ENCODE data around the gene ICE2. TPM values are rescaled to one million over a fixed set of nuclear protein-coding genes. Genes with fewer than 3 reads are reported as not detected.

ICE2 gene
- total and polyA plus RNA-seq, 2 of the 8 experiments (the other 6 are each of a cell fraction or from before 2014, with no cell fraction given) = 40.0 to 87.3 TPM

DNA sequence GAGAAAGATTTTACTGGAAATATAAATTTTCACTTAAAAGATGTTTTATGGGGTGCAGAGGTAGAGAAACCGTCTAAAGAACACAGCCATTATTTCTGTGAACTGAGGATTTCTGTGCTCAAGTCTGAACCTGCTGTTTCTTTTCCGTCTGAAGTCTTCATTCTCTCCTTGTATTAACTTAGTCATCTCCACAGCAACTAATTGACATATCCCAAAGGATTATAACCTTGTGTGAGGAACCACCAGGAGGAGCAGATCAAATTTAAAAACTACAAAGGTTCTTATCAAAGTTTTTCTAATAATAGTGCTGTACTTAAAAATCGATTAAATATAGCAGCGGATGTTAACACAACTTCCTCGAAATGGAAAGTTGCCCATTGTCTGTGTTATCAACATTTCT is 31.1 kb upstream of the ICE2 start:
- Histone ChIP-seq H3K79me2 (ENCODE audit: control insufficient read depth in 1 of 2, insufficient read depth in 2 of 2, low read length in 2 of 2) (no peaks in the 10 kb centered on the region), H4K5ac (ENCODE audit: insufficient read length, low read depth, low read length) (no peak overlapping the region), H3K18ac (ENCODE audit: extremely low read depth, low read length) (no peak overlapping the region), H4K91ac (replicated peaks; ENCODE audit: insufficient read length, low read length) (no peak overlapping the region), H3K27me3 (replicated peaks in 1 of 4; ENCODE audit: control insufficient read depth in 3 of 4, extremely low read depth in 1 of 4, insufficient read depth in 3 of 4, low read length in 3 of 4) (no peaks in the 10 kb centered on the region), H3K14ac (ENCODE audit: insufficient read length) (no peak overlapping the region), H3K4ac (replicated peaks; ENCODE audit: insufficient read length, low read depth, low read length) (no peak overlapping the region), H3K4me2 (ENCODE audit: insufficient read depth in 1 of 2, low read depth in 2 of 2, low read length in 2 of 2) (no peak overlapping the region), H2BK120ac (replicated peaks; ENCODE audit: low read depth, low read length) (no peak overlapping the region), H3K9ac (replicated peaks in 1 of 4; ENCODE audit: extremely low read depth in 1 of 4, low read depth in 3 of 4, low read length in 3 of 4) (no peak overlapping the region), H2AFZ (ENCODE audit: low read length) (no peak overlapping the region), H3K4me3 (ENCODE audit: extremely low read depth in 1 of 4, insufficient read depth in 2 of 4, low read depth in 3 of 4, low read length in 4 of 4) (no peak overlapping the region), H3K9me3 (ENCODE audit: insufficient read depth in 2 of 2, low read depth in 1 of 2, low read length in 1 of 2) (no peaks in the 10 kb centered on the region), H2AK5ac (ENCODE audit: low read depth, low read length) (no peak overlapping the region), H4K8ac (ENCODE audit: extremely low read depth, insufficient read depth, low read length) (no peak overlapping the region), H3K4me1 (replicated peaks in 1 of 4; ENCODE audit: control insufficient read depth in 3 of 4, insufficient read depth in 4 of 4, low read length in 3 of 4) (peaks cover 0 to 3% (median 0%) of the 10 kb centered on the region in 4 experiments; a peak in 2 of 7 replicates), H2BK12ac (ENCODE audit: low read depth, low read length) (no peak overlapping the region), H3K36me3 (ENCODE audit: control insufficient read depth in 2 of 4, insufficient read depth in 4 of 4, low read length in 3 of 4) (peaks cover 0 to 13% (median 12%) of the 10 kb centered on the region in 4 experiments; a peak in 5 of 8 replicates), H3K23me2 (ENCODE audit: low read depth, low read length) (no peaks in the 10 kb centered on the region), H3K79me1 (ENCODE audit: low read depth, low read length) (no peaks in the 10 kb centered on the region), H2BK5ac (ENCODE audit: low read depth, low read length) (no peak overlapping the region), H4K20me1 (replicated peaks in 1 of 2; ENCODE audit: control insufficient read depth in 1 of 2, insufficient read depth in 2 of 2, low read length in 2 of 2) (no peaks in the 10 kb centered on the region), H2BK15ac (ENCODE audit: low read length) (no peak overlapping the region), H3K23ac (ENCODE audit: insufficient read length) (no peak overlapping the region), H3K27ac (ENCODE audit: low read depth, low read length) (no peak overlapping the region), H3K56ac (replicated peaks; ENCODE audit: insufficient read length, low read depth, low read length) (no peak overlapping the region), H2BK20ac (ENCODE audit: low read length) (no peak overlapping the region)
- ChIA-PET CTCF (ENCODE audit: partially characterized antibody) (interaction anchor here (0.5 to 5.3 kb wide), 6 partner anchors 9 to 407 kb away, joined by 3 to 103 read pairs (median 11); no protein-coding TSS in a partner anchor), POLR2A (ENCODE audit: partially characterized antibody) (interaction anchor here (0.6 kb wide), 1 partner anchor 169 kb away, joined by 3 read pairs; no protein-coding TSS in a partner anchor)
- FAIRE-seq (no peak), DNase-seq (ENCODE audit: low read depth in 1 of 2, low spot score in 2 of 2) (no peak)
- WGBS, 2 experiments (ENCODE audit: extremely low coverage in 1 of 2, insufficient coverage in 1 of 2, insufficient read length in 1 of 2, insufficient replicate concordance in 2 of 2, low coverage in 1 of 2, low lambda C conversion rate in 2 of 2, missing lambda C conversion rate in 1 of 2) = 85% methylated on average over 5 of the region's 5 CpGs; no CpG with 5 or more reads in 1 of the 2 experiments
- TF ChIP-seq RFX5 (IDR thresholded peaks at IDR 0.05; ENCODE audit: borderline replicate concordance, low read depth, low read length) = no peak
- no peak for TF ChIP-seq SP1 (IDR thresholded peaks at IDR 0.05; ENCODE audit: low read depth, low read length)
- no peak for TF ChIP-seq FOSL1 (IDR thresholded peaks at IDR 0.05; ENCODE audit: insufficient read depth, low read depth, low read length)
- TF ChIP-seq EZH2 (IDR thresholded peaks at IDR 0.05; ENCODE audit: low read depth, low read length, severe bottlenecking) = no peak

Measured in H1 (cell line).